Ishikawa (cell line): ENCODE results near the gene CCDC137.

Source experiments
- CEBPB ChIP-seq: IDR thresholded peaks from 2 replicates; pipeline ENCODE4 v1.6.1; 2012
- CREB1 ChIP-seq: IDR thresholded peaks from 2 replicates; pipeline ENCODE4 v1.6.1; 2012; ENCODE audit warnings: low read depth
- EGR1 ChIP-seq: IDR thresholded peaks from 2 replicates; pipeline ENCODE4 v1.6.1; 2012
- EP300 ChIP-seq: IDR thresholded peaks from 2 replicates; pipeline ENCODE4 v1.6.1; 2012; ENCODE audit warnings: borderline replicate concordance
- FOXM1 ChIP-seq: IDR thresholded peaks from 2 replicates; pipeline ENCODE4 v1.6.1; 2012; ENCODE audit warnings: low read depth, borderline replicate concordance
- NFIC ChIP-seq: IDR thresholded peaks from 2 replicates; pipeline ENCODE4 v1.6.1; 2012
- RAD21 ChIP-seq: IDR thresholded peaks from 2 replicates; pipeline ENCODE4 v1.6.1; 2012; ENCODE audit warnings: low read depth
- REST ChIP-seq: IDR thresholded peaks from 2 replicates; pipeline ENCODE4 v1.6.1; 2012; ENCODE audit warnings: low read depth, mild to moderate bottlenecking
- TAF1 ChIP-seq: IDR thresholded peaks from 2 replicates; pipeline ENCODE4 v1.6.1; 2012; ENCODE audit warnings: low read depth, mild to moderate bottlenecking
- YY1 ChIP-seq: IDR thresholded peaks from 2 replicates; pipeline ENCODE4 v1.6.1; 2012; ENCODE audit warnings: low read depth
- ZBTB7A ChIP-seq: IDR thresholded peaks from 2 replicates; pipeline ENCODE4 v1.6.1; 2012; ENCODE audit warnings: low read depth

DNA sequence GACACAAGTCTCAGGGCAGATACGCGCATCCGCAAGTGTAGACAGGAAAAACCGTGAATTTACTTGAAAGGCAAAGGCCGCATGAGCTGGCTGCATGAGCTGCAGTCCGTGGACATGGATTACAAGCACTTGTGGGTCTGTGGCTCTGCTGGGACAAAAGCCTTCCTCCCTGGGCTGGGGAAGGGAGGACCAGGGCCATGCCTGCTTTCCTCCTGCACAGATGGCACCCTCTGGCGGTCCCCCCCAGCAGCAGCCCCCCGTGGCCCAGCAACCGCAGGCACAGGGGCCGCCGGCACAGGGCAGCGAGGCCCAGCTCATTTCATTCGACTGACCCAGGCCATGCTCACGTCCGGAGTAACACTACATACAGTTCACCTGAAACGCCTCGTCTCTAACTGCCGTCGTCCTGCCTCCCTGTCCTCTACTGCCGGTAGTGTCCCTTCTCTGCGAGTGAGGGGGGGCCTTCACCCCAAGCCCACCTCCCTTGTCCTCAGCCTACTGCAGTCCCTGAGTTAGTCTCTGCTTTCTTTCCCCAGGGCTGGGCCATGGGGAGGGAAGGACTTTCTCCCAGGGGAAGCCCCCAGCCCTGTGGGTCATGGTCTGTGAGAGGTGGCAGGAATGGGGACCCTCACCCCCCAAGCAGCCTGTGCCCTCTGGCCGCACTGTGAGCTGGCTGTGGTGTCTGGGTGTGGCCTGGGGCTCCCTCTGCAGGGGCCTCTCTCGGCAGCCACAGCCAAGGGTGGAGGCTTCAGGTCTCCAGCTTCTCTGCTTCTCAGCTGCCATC lies 34.9 kb downstream of the CCDC137 start:
- TF ChIP-seq REST, result no peak
- no peak for TF ChIP-seq RAD21
- TF ChIP-seq CREB1, result no peak
- TF ChIP-seq TAF1, result no peak
- TF ChIP-seq YY1, result no peak
- no peak for TF ChIP-seq EP300
- TF ChIP-seq FOXM1, result no peak
- no peak for TF ChIP-seq EGR1
- no peak for TF ChIP-seq NFIC
- no peak for TF ChIP-seq CEBPB
- TF ChIP-seq ZBTB7A, result no peak
